Heart left ventricle (tissue), 16 donors: ENCODE data around the gene BCL6. TPM values are rescaled to one million over a fixed set of nuclear protein-coding genes. Genes with fewer than 3 reads are reported as not detected.

ENCODE experiments used
- ATAC-seq, 4 donors: fragments of 200-7000 bp; cut with Tn5 transposase; one replicate each; pipeline ENCODE4 v1.9.1; 2020 to 2022; ENCODE audit warnings: moderate library complexity in 4 of 4, mild to moderate bottlenecking in 3 of 4, moderate number of reproducible peaks in 1 of 4
- DNase-seq, 5 donors: peaks; one replicate each; pipeline ENCODE4 v3.0.0-alpha.2; 2020
- H3K27ac ChIP-seq, 12 donors: fragments of 200-600 bp; sonication (generic) in 4 of 12; one replicate each; pipeline versions ENCODE4 v1.5.0 to v1.8.0; 2016 to 2022; ENCODE audit warnings: mild to moderate bottlenecking in 2 of 12
- H3K27me3 ChIP-seq, 9 donors: fragments of 200-600 bp; sonication (generic) in 2 of 9; one replicate each; pipeline versions ENCODE4 v1.5.1 to v1.8.0; 2016 to 2022; ENCODE audit warnings: mild to moderate bottlenecking in 3 of 9
- H3K36me3 ChIP-seq, 9 donors: fragments of 200-600 bp; sonication (generic) in 2 of 9; one replicate each; pipeline versions ENCODE4 v1.5.0 to v1.8.0; 2018 to 2022; ENCODE audit warnings: mild to moderate bottlenecking in 2 of 9
- H3K4me1 ChIP-seq, 12 donors: fragments of 200-600 bp; sonication (generic) in 4 of 12; one replicate each; pipeline versions ENCODE4 v1.5.0 to v1.8.0; 2016 to 2022; ENCODE audit warnings: mild to moderate bottlenecking in 3 of 12
- H3K4me3 ChIP-seq, 12 donors: fragments of 200-600 bp; sonication (generic) in 4 of 12; one replicate each; pipeline versions ENCODE4 v1.5.0 to v1.8.0; 2017 to 2022; ENCODE audit warnings: mild to moderate bottlenecking in 9 of 12, moderate library complexity in 4 of 12
- H3K9me3 ChIP-seq, 12 donors: fragments of 200-600 bp; sonication (generic) in 4 of 12; one replicate each; pipeline versions ENCODE4 v1.5.0 to v1.8.0; 2016 to 2022; ENCODE audit warnings: mild to moderate bottlenecking in 1 of 12
- POLR2A ChIP-seq, 2 donors: fragments of 450-650 bp; IDR thresholded peaks; one replicate each; pipeline ENCODE4 v1.6.1; 2017; ENCODE audit warnings: antibody characterized with exemption in 2 of 2, mild to moderate bottlenecking in 2 of 2, moderate library complexity in 2 of 2
- WGBS, 4 donors: extraction: QIAGEN DNeasy Blood & Tissue Kit in 2 of 4; methylation state at CpG; one replicate each; pipeline versions ENCODE4 v1.1.5 to v1.1.7; 2013 to 2018; 5-methylcytosine and 5-hydroxymethylcytosine counted together
- intact Hi-C, 10 donors: fragments of 100-400 bp; cut with DNase I; formaldehyde crosslinking; loops; one replicate each; pipeline versions ENCODE4 v1.11.1 to v1.14.2; 2022
- polyA plus RNA-seq, 2 donors: library from polyadenylated mRNA; stranded (reverse); fragments of 200-250 nt; gene quantifications; one replicate each; pipeline ENCODE4 v1.2.3, GENCODE V29; 2013
- total RNA-seq, 9 donors: library from RNA; depleted of rRNA in 2 of 9; stranded (reverse); fragments of >200 nt in 2 of 9; fragmentation: NEBNext Ultra II Directional in 3 of 9; extraction: Animal tissue kit (Norgen Biotek cat#: 25700) in 3 of 9; gene quantifications; one replicate each; pipeline versions ENCODE4 v1.1.0 to v1.2.4, GENCODE V29; 2016 to 2023
- TF ChIP-seq, protein P1 (sequence below), 12 donors: fragments of 200-600 bp; sonication (generic) in 4 of 12; IDR thresholded peaks; one replicate each; pipeline versions ENCODE4 v1.5.0 to v1.8.0; 2018 to 2022; ENCODE audit warnings: antibody characterized with exemption in 12 of 12, mild to moderate bottlenecking in 5 of 12
- donor health status: ischemic (EF 13 %, LVEDD 7.1; RV severe dilation, severe dysfunction).
- donor health status: healthy with polysubstance abuse.
- donor health status: DM: no; HTN: yes; CAD: no.
- donor health status: DM: no; HTN: no; CAD: no.
- donor health status: ischemic (EF 25% LVEDD 6.9; RV normal size, moderate dysfunction).
- donor health status: ischemic (EF 25% LVEDD 5.7; RV mildly dilated, moderate dysfunction).
- donor health status: healthy.
- donor health status: DM: yes; HTN: yes; CAD: no.
- donor health status: ischemic (EF 35%, LVEDD 5.7; RV mildly dilated, moderate dysfunction).
- donor health status: nonischemic (EF 11% LVEDD 7.7; RV severe dilation, severe dysfunction).
- donor health status: DM: yes; HTN: yes; CAD: no.
- donor health status: PGD.
- donor health status: ischemic (EF 29% LVEDD 5.4; RV normal size, mild dysfunction).
- donor health status: nonischemic (EF 23%, LVEDD 6.1; RV moderate dilation, normal function).

The BCL6 gene
- total and polyA plus RNA-seq, 11 donors = 29.3 to 109 (median 45.7) TPM

DNA sequence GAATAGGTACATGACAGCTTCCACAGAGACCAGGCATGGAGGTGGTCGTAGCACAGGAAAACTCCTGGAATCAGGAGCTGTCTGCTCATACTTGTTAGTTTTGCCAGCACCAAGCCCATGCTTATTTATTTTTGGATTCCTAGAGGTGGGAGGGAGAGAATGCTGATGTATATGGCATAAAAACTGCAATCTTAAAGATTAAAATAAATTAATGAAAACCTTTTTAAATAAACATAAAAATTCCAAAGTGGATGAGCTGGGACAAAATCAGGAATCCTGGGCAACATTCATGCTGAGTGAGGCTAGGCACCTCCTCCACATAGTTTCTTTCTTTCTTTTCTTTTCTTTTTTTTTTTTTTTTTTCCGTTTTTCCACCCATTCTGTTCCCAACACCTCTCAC is 14.3 kb upstream of the BCL6 start:
- Histone ChIP-seq H3K4me3 (no peak overlapping the region), H3K4me1 (peaks cover 0 to 11% (median 5%) of the 10 kb centered on the region in 12 donors), H3K9me3 (no peaks in the 10 kb centered on the region), H3K36me3 (no peaks in the 10 kb centered on the region), H3K27me3 (no peaks in the 10 kb centered on the region), H3K27ac (no peak overlapping the region)
- TF ChIP-seq, protein P1, sequence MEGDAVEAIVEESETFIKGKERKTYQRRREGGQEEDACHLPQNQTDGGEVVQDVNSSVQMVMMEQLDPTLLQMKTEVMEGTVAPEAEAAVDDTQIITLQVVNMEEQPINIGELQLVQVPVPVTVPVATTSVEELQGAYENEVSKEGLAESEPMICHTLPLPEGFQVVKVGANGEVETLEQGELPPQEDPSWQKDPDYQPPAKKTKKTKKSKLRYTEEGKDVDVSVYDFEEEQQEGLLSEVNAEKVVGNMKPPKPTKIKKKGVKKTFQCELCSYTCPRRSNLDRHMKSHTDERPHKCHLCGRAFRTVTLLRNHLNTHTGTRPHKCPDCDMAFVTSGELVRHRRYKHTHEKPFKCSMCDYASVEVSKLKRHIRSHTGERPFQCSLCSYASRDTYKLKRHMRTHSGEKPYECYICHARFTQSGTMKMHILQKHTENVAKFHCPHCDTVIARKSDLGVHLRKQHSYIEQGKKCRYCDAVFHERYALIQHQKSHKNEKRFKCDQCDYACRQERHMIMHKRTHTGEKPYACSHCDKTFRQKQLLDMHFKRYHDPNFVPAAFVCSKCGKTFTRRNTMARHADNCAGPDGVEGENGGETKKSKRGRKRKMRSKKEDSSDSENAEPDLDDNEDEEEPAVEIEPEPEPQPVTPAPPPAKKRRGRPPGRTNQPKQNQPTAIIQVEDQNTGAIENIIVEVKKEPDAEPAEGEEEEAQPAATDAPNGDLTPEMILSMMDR (IDR thresholded peaks at IDR 0.05) = no peak
- no peak for TF ChIP-seq POLR2A (IDR thresholded peaks at IDR 0.05)
- WGBS, 4 donors = 59 to 72% (median 66%) methylated on average over 2 of the region's 2 CpGs
- ATAC-seq (no peak), DNase-seq (no peak)
- intact Hi-C loops = loop anchor here in 3 of 10 donors (10.0 kb wide), 2 partner anchors 185 to 285 kb away; no protein-coding TSS in a partner anchor

DNA sequence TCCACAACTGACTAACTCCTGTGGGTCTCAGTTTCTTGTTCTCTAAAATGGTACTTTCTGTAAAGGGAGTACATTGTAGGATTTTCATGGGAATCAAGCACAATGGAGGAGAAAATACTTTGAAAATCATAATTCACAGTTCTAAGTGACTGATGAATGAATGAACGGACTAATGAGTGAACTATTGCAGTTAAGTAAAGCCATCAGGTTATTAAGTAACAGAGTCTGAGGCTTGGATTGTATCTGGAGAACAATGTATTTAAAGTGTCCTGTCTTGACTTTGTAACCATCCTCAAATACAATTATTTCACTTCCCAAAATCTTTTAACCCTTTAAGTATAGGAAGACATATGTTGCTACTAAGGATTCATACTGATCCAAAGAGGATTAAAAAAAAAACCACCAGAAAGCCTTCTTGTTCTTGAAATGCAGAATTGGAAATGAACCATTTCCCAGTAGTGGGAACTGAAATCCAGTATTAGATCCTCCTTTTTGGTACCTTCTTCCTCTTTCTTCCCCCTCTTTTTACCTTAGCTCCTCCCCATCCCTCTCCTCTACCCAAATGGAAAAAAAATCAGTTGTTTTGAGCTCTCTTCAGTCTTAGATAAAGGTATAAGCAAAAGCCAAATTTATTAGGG is 13.2 kb upstream of the BCL6 start:
- Histone ChIP-seq H3K27me3 (no peaks in the 10 kb centered on the region), H3K4me3 (no peak overlapping the region), H3K9me3 (no peaks in the 10 kb centered on the region), H3K36me3 (no peaks in the 10 kb centered on the region), H3K27ac (no peak overlapping the region), H3K4me1 (peaks cover 0 to under 1% (median 0%) of the 10 kb centered on the region in 12 donors)
- 90 to 97% (median 94%) methylated on average over 1 of the region's 1 CpG for WGBS, 4 donors
- TF ChIP-seq, protein P1 (IDR thresholded peaks at IDR 0.05) = no peak
- TF ChIP-seq POLR2A (IDR thresholded peaks at IDR 0.05) = no peak
- DNase-seq = no peak
- intact Hi-C loops = loop anchor here in 3 of 10 donors (10.0 kb wide), 2 partner anchors 186 to 286 kb away; no protein-coding TSS in a partner anchor
- no peak for ATAC-seq

DNA sequence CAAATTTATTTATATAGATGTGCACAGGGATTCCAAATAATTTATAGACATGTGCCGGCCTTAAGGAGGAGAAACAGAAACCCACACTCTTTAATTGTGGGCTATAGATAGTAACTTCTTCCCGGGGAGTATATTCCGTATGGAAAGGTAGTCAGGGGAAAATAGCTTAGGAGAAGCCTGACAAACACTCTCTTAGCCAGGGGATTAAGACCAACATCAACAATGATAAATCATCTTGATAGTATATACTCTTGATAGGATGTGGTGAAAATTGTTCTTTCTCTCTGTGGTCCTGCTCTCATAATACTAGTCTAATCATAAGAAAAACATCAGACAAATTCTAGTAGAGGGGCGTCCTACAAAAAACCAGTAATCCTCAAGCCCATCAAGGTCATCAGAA is 8.2 kb upstream of the BCL6 start:
- DNase-seq = no peak
- Histone ChIP-seq H3K4me1 (peaks cover 0 to 14% (median 2%) of the 10 kb centered on the region in 12 donors), H3K36me3 (no peaks in the 10 kb centered on the region), H3K27ac (no peak overlapping the region), H3K4me3 (no peak overlapping the region), H3K27me3 (no peaks in the 10 kb centered on the region), H3K9me3 (no peaks in the 10 kb centered on the region)
- no peak for ATAC-seq
- intact Hi-C loops = loop anchor here in 3 of 10 donors (10.0 kb wide), 2 partner anchors 191 to 291 kb away; no protein-coding TSS in a partner anchor
- WGBS, 4 donors = 77 to 84% (median 79%) methylated on average over 4 of the region's 4 CpGs
- TF ChIP-seq, protein P1 (IDR thresholded peaks at IDR 0.05) = no peak
- no peak for TF ChIP-seq POLR2A (IDR thresholded peaks at IDR 0.05)

DNA sequence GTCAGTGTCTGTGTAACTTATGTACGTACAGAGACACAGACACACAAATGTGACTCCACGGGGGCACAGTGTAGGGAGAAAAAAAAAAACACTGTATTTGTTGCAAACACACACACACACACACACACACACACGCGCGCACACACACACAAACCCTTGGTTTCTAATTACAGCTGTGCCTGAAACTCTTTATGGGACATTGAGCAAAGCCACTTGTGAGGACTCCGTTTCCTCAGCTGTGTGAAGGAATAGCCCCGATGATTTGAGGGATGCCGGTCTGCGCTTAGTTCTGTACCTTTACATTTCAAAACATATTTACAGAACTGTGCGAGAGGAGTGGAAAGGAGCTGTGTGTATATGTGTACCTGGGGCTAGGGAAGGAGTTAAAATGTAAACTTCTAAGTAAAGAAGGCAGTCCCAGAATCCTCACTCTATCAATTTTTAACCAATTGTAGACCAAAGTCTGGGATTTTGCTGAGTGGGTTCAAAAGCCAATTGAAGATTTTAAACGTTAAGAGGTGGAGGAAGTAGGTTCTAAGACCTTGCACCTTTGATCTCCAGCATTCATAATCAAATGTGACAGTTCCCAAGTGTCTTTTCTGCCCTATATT is 5.3 kb upstream of the BCL6 start:
- 24 to 44% (median 31%) methylated on average over 11 of the region's 11 CpGs for WGBS, 4 donors
- TF ChIP-seq POLR2A (IDR thresholded peaks at IDR 0.05) = no peak
- TF ChIP-seq, protein P1 (IDR thresholded peaks at IDR 0.05) = no peak
- peaks cover 0 to 29% (median 6%) of the 10 kb centered on the region in 12 donors for H3K4me1 ChIP-seq
- intact Hi-C loops = loop anchor here in 3 of 10 donors (10.0 kb wide), 2 partner anchors 194 to 294 kb away; no protein-coding TSS in a partner anchor
- no peaks in the 10 kb centered on the region for H3K36me3 ChIP-seq
- no peaks in the 10 kb centered on the region for H3K9me3 ChIP-seq
- peak overlapping the region in 9 of 12 donors; percentile 16 to 49 (median 36) for H3K4me3 ChIP-seq
- peak overlapping the region in 11 of 12 donors; percentile 40 to 99 (median 94) for H3K27ac ChIP-seq
- ATAC-seq (peak in 3 of 4 donors; percentile 5 to 23 (median 8)), DNase-seq (peak in 1 of 5 donors; percentile 42)
- no peaks in the 10 kb centered on the region for H3K27me3 ChIP-seq
